Measurements from ENCODE around the gene APLP1.

GRCh38 chr19:35921012-35921411, 52.6 kb downstream of the APLP1 start:
- TF ChIP-seq CTCF (IDR thresholded peaks at IDR 0.05) (no peak), POLR2A (IDR thresholded peaks at IDR 0.05) (no peak)

All from esophagus squamous epithelium (tissue), 4 donors.